GM19455 (cell line): ENCODE data around the gene CAVIN2.

Experiments
- ATAC-seq: cut with Tn5 transposase; IDR thresholded peaks from one replicate; pipeline ENCODE4 v1.9.1; 2021; ENCODE audit not compliant: unreplicated experiment

Gene CAVIN2

GRCh38 chr2:191866195-191866594, 19.3 kb upstream of the CAVIN2 start:
- no peak for ATAC-seq

GRCh38 chr2:191864628-191865374, 17.9 kb upstream of the CAVIN2 start:
- no peak for ATAC-seq

- ATAC-seq = no peak
Measured at GRCh38 chr2:191863988-191864387, 17.1 kb upstream of the CAVIN2 start.

- ATAC-seq = no peak
Measured at GRCh38 chr2:191862156-191862775, 15.4 kb upstream of the CAVIN2 start.

- no peak for ATAC-seq
Measured at GRCh38 chr2:191860760-191861466, 14.0 kb upstream of the CAVIN2 start.

- no peak for ATAC-seq
Measured at GRCh38 chr2:191859681-191860080, 12.8 kb upstream of the CAVIN2 start.

- no peak for ATAC-seq
Measured at GRCh38 chr2:191857886-191858285, 11.0 kb upstream of the CAVIN2 start.

GRCh38 chr2:191857259-191857805, 10.4 kb upstream of the CAVIN2 start:
- ATAC-seq = no peak

- no peak for ATAC-seq
Measured at GRCh38 chr2:191856111-191856876, 9.4 kb upstream of the CAVIN2 start.

- no peak for ATAC-seq
Measured at GRCh38 chr2:191855382-191855781, 8.5 kb upstream of the CAVIN2 start.

- no peak for ATAC-seq
Measured at GRCh38 chr2:191854382-191855372, 7.8 kb upstream of the CAVIN2 start.

GRCh38 chr2:191853843-191854242, 7.0 kb upstream of the CAVIN2 start:
- no peak for ATAC-seq

- no peak for ATAC-seq
Measured at GRCh38 chr2:191851158-191851557, 4.3 kb upstream of the CAVIN2 start.

GRCh38 chr2:191848771-191849767, 2.2 kb upstream of the CAVIN2 start:
- ATAC-seq = no peak

GRCh38 chr2:191847764-191848163, 876 bp upstream of the CAVIN2 start:
- no peak for ATAC-seq

GRCh38 chr2:191845876-191846514, 893 bp downstream of the CAVIN2 start:
- ATAC-seq = no peak

- ATAC-seq = no peak
Measured at GRCh38 chr2:191845248-191845715, 1.6 kb downstream of the CAVIN2 start.

GRCh38 chr2:191844706-191845105, 2.2 kb downstream of the CAVIN2 start:
- ATAC-seq = no peak
